ENCODE data around the gene KRTAP27-1. TPM values are rescaled to one million over a fixed set of nuclear protein-coding genes. Genes with fewer than 3 reads are reported as not detected.
A peak's percentile ranks its signal among the peaks of the same experiment; 100 is the strongest.

The KRTAP27-1 gene
- total RNA-seq, 4 donors from 2014 or later, result not detected

DNA sequence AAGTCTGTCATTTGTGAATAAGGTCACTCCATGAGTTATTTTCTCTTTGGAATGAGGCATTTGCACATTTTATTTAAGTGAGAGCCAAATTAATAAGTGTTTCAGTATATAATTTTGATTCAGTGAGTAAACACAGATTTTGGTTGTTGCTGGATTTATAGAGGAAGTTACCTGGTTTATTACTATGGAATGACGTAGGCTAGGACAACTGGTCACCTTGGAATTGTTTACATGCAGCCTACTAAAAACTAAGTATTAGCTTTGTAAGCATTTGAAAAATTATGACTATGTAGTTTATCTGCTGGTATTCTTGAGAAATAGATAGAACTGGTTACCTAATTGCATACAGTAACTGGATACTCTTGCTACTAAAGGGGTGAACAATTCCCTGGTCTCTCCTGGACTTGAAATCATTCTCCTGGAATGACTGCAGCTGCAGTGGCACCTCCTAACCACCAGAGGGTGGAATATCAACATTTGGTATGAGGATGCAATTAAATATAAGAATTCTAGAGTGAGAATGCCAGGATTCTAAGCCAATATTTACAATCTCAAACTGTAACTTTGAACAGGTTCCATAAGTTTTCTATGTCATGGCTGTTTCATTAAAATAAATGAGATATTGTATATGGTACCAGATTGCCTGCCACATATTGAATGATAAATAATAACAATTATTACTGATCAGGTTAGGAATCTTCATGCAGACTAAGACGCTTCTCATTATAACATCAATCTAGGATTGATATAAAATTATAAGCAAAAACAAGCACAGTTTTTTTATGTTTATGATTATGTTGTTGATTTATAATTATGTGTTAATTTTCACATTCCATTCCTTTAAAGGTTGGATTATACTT, 3.5 kb upstream of the KRTAP27-1 start:
- no peaks in the 10 kb centered on the region for H3K9me3 ChIP-seq
- TF ChIP-seq POLR2A (IDR thresholded peaks at IDR 0.05), result no peak
- TF ChIP-seq, protein P1, sequence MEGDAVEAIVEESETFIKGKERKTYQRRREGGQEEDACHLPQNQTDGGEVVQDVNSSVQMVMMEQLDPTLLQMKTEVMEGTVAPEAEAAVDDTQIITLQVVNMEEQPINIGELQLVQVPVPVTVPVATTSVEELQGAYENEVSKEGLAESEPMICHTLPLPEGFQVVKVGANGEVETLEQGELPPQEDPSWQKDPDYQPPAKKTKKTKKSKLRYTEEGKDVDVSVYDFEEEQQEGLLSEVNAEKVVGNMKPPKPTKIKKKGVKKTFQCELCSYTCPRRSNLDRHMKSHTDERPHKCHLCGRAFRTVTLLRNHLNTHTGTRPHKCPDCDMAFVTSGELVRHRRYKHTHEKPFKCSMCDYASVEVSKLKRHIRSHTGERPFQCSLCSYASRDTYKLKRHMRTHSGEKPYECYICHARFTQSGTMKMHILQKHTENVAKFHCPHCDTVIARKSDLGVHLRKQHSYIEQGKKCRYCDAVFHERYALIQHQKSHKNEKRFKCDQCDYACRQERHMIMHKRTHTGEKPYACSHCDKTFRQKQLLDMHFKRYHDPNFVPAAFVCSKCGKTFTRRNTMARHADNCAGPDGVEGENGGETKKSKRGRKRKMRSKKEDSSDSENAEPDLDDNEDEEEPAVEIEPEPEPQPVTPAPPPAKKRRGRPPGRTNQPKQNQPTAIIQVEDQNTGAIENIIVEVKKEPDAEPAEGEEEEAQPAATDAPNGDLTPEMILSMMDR (IDR thresholded peaks at IDR 0.05), result peak; percentile 65 to 91 (median 74)
- DNase-seq, result peak; percentile 49 to 63
- H3K27me3 ChIP-seq, result no peaks in the 10 kb centered on the region
- 95 to 96% methylated on average over 2 of the region's 2 CpGs for WGBS, 2 donors
- H3K4me1 ChIP-seq, result no peaks in the 10 kb centered on the region
- intact Hi-C loops (cut with DNase I), result loop anchor here (5.0 kb wide), 1 partner anchor 746 kb away; no protein-coding TSS in a partner anchor
- H3K36me3 ChIP-seq, result no peaks in the 10 kb centered on the region
- no peak overlapping the region for H3K4me3 ChIP-seq (replicated peaks in 1 of 3)
- H3K27ac ChIP-seq, result no peak overlapping the region

DNA sequence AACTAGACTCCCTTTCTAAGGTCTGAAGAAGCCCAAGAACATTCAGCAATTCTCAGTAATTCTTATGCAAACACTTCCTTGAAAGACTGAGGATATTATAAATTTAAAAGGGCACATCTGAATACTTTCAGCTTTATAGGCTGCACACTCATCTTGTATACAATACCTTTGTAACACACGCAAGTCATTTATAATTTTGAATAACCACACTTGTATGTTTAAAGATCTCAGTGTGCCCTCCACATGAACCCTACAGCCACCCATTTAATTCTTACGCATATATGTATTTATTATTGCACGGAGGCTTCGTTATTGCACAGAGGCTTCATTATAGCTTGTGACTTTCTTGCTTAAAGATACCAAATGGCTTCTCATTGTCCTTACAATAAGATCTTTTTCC, 1.2 kb upstream of the KRTAP27-1 start:
- TF ChIP-seq, protein P1 (IDR thresholded peaks at IDR 0.05), result no peak
- no peak for TF ChIP-seq POLR2A (IDR thresholded peaks at IDR 0.05)
- Histone ChIP-seq H3K27me3 (no peaks in the 10 kb centered on the region), H3K4me1 (no peaks in the 10 kb centered on the region), H3K27ac (no peak overlapping the region), H3K36me3 (no peaks in the 10 kb centered on the region), H3K4me3 (replicated peaks in 1 of 3) (no peak overlapping the region), H3K9me3 (no peaks in the 10 kb centered on the region)
- intact Hi-C loops (cut with DNase I), result no loop called here
- DNase-seq, result no peak
- WGBS, 2 donors, result 92 to 94% methylated on average over 4 of the region's 4 CpGs

DNA sequence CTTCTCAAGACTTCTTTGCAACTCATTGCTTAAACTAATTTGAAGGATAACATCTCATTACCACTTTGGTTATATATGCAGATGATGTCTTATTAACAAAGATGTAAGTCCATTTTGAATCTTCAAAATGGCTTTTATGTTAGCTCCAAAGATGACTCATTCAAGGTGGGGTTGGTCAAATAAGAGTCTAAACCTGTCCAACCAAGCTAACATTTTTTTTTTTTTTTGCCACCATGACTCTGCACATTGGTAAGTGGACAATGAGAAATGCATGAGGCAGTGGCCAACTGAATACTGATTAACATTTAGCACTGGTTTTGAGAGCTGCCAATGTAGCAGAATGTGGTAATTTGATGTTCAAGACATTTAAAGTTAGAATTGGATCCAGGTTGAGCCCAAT, 278 bp upstream of the KRTAP27-1 start:
- Histone ChIP-seq H3K27ac (no peak overlapping the region), H3K9me3 (no peaks in the 10 kb centered on the region), H3K4me3 (replicated peaks in 1 of 3) (no peak overlapping the region), H3K27me3 (no peaks in the 10 kb centered on the region), H3K36me3 (no peaks in the 10 kb centered on the region), H3K4me1 (no peaks in the 10 kb centered on the region)
- intact Hi-C loops (cut with DNase I), result no loop called here
- TF ChIP-seq, protein P1 (IDR thresholded peaks at IDR 0.05), result no peak
- TF ChIP-seq POLR2A (IDR thresholded peaks at IDR 0.05), result no peak
- DNase-seq, result no peak

DNA sequence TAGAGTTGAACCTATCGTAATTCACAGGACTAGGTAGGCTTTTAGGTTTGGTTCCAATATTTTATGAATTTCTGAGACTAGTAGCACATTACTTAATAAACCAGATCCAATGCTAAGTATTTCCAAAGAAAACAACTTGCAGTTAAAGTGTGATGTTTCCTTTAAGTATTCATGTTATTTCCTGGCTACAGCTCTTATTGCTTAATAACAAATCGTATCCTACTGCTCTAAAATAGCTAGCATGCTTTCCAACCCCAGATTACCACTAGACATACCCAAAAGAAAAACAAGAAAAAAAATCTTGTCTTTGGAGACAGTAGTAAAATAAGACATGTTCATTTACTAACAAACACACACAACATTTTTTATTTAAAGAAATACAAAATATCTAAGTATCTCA, 898 bp downstream of the KRTAP27-1 start:
- intact Hi-C loops (cut with DNase I), result no loop called here
- H3K4me1 ChIP-seq, result no peaks in the 10 kb centered on the region
- H3K36me3 ChIP-seq, result no peaks in the 10 kb centered on the region
- H3K4me3 ChIP-seq (replicated peaks in 1 of 3), result no peak overlapping the region
- DNase-seq, result no peak
- no peak overlapping the region for H3K27ac ChIP-seq
- TF ChIP-seq POLR2A (IDR thresholded peaks at IDR 0.05), result no peak
- TF ChIP-seq, protein P1 (IDR thresholded peaks at IDR 0.05), result no peak
- H3K9me3 ChIP-seq, result no peaks in the 10 kb centered on the region
- no peaks in the 10 kb centered on the region for H3K27me3 ChIP-seq
- 56 to 57% methylated on average over 2 of the region's 2 CpGs for WGBS, 2 donors

DNA sequence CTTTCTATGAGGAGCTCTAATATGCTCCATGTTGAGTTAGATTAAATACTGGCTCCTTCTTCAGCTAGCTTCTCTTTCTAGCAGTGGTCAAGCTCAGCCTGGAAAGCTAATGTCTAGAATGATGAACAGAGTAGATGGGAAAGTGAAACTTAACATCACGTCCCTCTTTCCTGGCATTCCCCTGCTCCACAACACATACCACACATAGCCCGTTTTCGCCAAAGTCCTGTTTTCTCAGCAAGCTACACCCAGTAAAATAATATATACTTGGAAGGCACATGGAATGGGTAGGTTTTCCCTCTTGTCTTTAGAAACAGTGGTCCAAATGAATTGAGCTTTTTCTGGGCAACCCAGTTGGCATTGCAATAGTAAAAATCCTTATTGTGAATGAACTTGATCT, 3.8 kb downstream of the KRTAP27-1 start:
- intact Hi-C loops (cut with DNase I), result no loop called here
- 81 to 88% methylated on average over 3 of the region's 3 CpGs for WGBS, 2 donors
- Histone ChIP-seq H3K27me3 (no peaks in the 10 kb centered on the region), H3K4me1 (no peaks in the 10 kb centered on the region), H3K4me3 (replicated peaks in 1 of 3) (no peak overlapping the region), H3K27ac (no peak overlapping the region), H3K36me3 (no peaks in the 10 kb centered on the region), H3K9me3 (no peaks in the 10 kb centered on the region)
- no peak for DNase-seq
- TF ChIP-seq, protein P1 (IDR thresholded peaks at IDR 0.05), result no peak
- no peak for TF ChIP-seq POLR2A (IDR thresholded peaks at IDR 0.05)

Measured in thyroid gland (tissue), 4 donors.